Smooth muscle cell (in vitro differentiated cells): ENCODE data around the gene PROS1. TPM values are rescaled to one million over a fixed set of nuclear protein-coding genes. Genes with fewer than 3 reads are reported as not detected.
A peak's percentile ranks its signal among the peaks of the same experiment; 100 is the strongest.

Experiments
- DNase-seq: peaks from one replicate; lab custom pipeline; 2025; ENCODE audit not compliant: unreplicated experiment; lab: John Stamatoyannopoulos, UW
- H2AFZ ChIP-seq: fragments of 200-600 bp; sonication (generic); 2 replicates; pipeline ENCODE4 v1.6.0; 2016; ENCODE audit warnings: antibody characterized with exemption, low read depth, mild to moderate bottlenecking
- H3F3A ChIP-seq: fragments of 200-600 bp; sonication (generic); 2 replicates; pipeline ENCODE4 v1.6.0; 2017; ENCODE audit warnings: antibody characterized with exemption, low read depth
- H3K27ac ChIP-seq: fragments of 200-600 bp; sonication (generic); 2 replicates; pipeline ENCODE4 v1.5.1; 2016; ENCODE audit warnings: low read depth, mild to moderate bottlenecking
- H3K27me3 ChIP-seq: fragments of 200-600 bp; sonication (generic); 2 replicates; pipeline ENCODE4 v1.6.1; 2016; ENCODE audit warnings: low read depth, mild to moderate bottlenecking
- H3K36me3 ChIP-seq: fragments of 200-600 bp; sonication (generic); 2 replicates; pipeline ENCODE4 v1.5.1; 2016; ENCODE audit warnings: low read depth
- H3K4me1 ChIP-seq: fragments of 200-600 bp; sonication (generic); 2 replicates; pipeline ENCODE4 v1.5.1; 2016; ENCODE audit warnings: low read depth
- H3K4me2 ChIP-seq: fragments of 200-600 bp; sonication (generic); 2 replicates; pipeline ENCODE4 v1.6.0; 2016; ENCODE audit warnings: mild to moderate bottlenecking
- H3K4me3 ChIP-seq: fragments of 200-600 bp; sonication (generic); 2 replicates; pipeline ENCODE4 v1.5.1; 2016; ENCODE audit warnings: mild to moderate bottlenecking
- H3K79me2 ChIP-seq: fragments of 200-600 bp; sonication (generic); 2 replicates; pipeline ENCODE4 v1.6.0; 2016; ENCODE audit warnings: low read depth, mild to moderate bottlenecking
- H3K9ac ChIP-seq: fragments of 200-600 bp; sonication (generic); 2 replicates; pipeline ENCODE4 v1.6.0; 2016; ENCODE audit warnings: low read depth
- H3K9me3 ChIP-seq: fragments of 200-600 bp; sonication (generic); replicated peaks from 2 replicates; pipeline ENCODE4 v1.5.1; 2016; ENCODE audit warnings: low read depth
- H4K20me1 ChIP-seq: fragments of 200-600 bp; sonication (generic); 2 replicates; pipeline ENCODE4 v1.6.0; 2016; ENCODE audit warnings: low read depth
- CTCF ChIP-seq: fragments of 200-600 bp; sonication (generic); IDR thresholded peaks from 2 replicates; pipeline ENCODE4 v1.5.1; 2017; ENCODE audit warnings: borderline replicate concordance, mild to moderate bottlenecking, antibody characterized with exemption; ENCODE audit not compliant: insufficient read depth, poor library complexity, severe bottlenecking
- WGBS: methylation state at CpG from one replicate; pipeline ENCODE4 v1.1.7; 2016; ENCODE audit warnings: low lambda C conversion rate; 5-methylcytosine and 5-hydroxymethylcytosine counted together
- polyA plus RNA-seq: library from polyadenylated mRNA; unstranded; fragments of >200 nt; fragmentation: Nextera tagmentation; extraction: Ambion mirVana; gene quantifications from 2 replicates; pipeline ENCODE4 v1.2.1, GENCODE V29; 2016
- total RNA-seq: library from RNA; depleted of rRNA; stranded (reverse); fragments of >200 nt; gene quantifications from 2 replicates; pipeline ENCODE4 v1.2.3, GENCODE V29; 2014

PROS1 gene
- total RNA-seq (16.8 and 24.0 TPM in 2 replicates), polyA plus RNA-seq (8.7 and 10.1 TPM in 2 replicates)

- peaks cover 8% of the 10 kb centered on the region for H3K4me1 ChIP-seq
- no peaks in the 10 kb centered on the region for H4K20me1 ChIP-seq
- peak within 1 kb of the TSS; percentile 72 for H3K4me3 ChIP-seq
- H3K79me2 ChIP-seq: no peaks in the 10 kb centered on the region
- H3K9me3 ChIP-seq: no peaks in the 10 kb centered on the region
- peak; percentile 45 for DNase-seq
- peak within 1 kb of the TSS; percentile 73 for H3K9ac ChIP-seq
- peak within 1 kb of the TSS; percentile 94 for H3K4me2 ChIP-seq
- peaks cover 12% of the 10 kb centered on the region for H3F3A ChIP-seq
- no peak for TF ChIP-seq CTCF
- H3K27me3 ChIP-seq: no peaks in the 10 kb centered on the region
- no peaks in the 10 kb centered on the region for H3K36me3 ChIP-seq
- 7% methylated on average over 28 of the region's 53 CpGs for WGBS
- peak within 1 kb of the TSS; percentile 62 for H3K27ac ChIP-seq
- H2AFZ ChIP-seq: peak within 1 kb of the TSS; percentile 100
Observed at GRCh38 chr3:93973131-93974126, at the start of gene PROS1. Gene PROS1, minus strand, starts transcription at chr3:93973896. Its CDS starts 147 bp downstream, at chr3:93973749.

- no peak overlapping the region for H3K9ac ChIP-seq
- no peak for DNase-seq
- no peak for TF ChIP-seq CTCF
- no peaks in the 10 kb centered on the region for H3K36me3 ChIP-seq
- H3F3A ChIP-seq: no peaks in the 10 kb centered on the region
- 94% methylated on average over 3 of the region's 3 CpGs for WGBS
- no peaks in the 10 kb centered on the region for H3K4me1 ChIP-seq
- H3K4me3 ChIP-seq: no peak overlapping the region
- no peak overlapping the region for H2AFZ ChIP-seq
- no peaks in the 10 kb centered on the region for H3K27me3 ChIP-seq
- no peaks in the 10 kb centered on the region for H3K9me3 ChIP-seq
- no peak overlapping the region for H3K4me2 ChIP-seq
- H3K79me2 ChIP-seq: no peaks in the 10 kb centered on the region
- no peaks in the 10 kb centered on the region for H4K20me1 ChIP-seq
- no peak overlapping the region for H3K27ac ChIP-seq
Observed at GRCh38 chr3:94020293-94020692, 46.6 kb upstream of the PROS1 start.

- DNase-seq: no peak
- WGBS: 91% methylated on average over 2 of the region's 2 CpGs
- H3K4me1 ChIP-seq: no peaks in the 10 kb centered on the region
- no peaks in the 10 kb centered on the region for H3K9me3 ChIP-seq
- H3K79me2 ChIP-seq: no peaks in the 10 kb centered on the region
- no peaks in the 10 kb centered on the region for H3F3A ChIP-seq
- no peak overlapping the region for H3K27ac ChIP-seq
- no peaks in the 10 kb centered on the region for H4K20me1 ChIP-seq
- H2AFZ ChIP-seq: no peak overlapping the region
- TF ChIP-seq CTCF: no peak
- no peaks in the 10 kb centered on the region for H3K36me3 ChIP-seq
- H3K9ac ChIP-seq: no peak overlapping the region
- no peak overlapping the region for H3K4me2 ChIP-seq
- H3K4me3 ChIP-seq: no peak overlapping the region
- H3K27me3 ChIP-seq: no peaks in the 10 kb centered on the region
Observed at GRCh38 chr3:94019659-94020058, 46.0 kb upstream of the PROS1 start.
